ENCODE data around the gene PDIA5.

DNA sequence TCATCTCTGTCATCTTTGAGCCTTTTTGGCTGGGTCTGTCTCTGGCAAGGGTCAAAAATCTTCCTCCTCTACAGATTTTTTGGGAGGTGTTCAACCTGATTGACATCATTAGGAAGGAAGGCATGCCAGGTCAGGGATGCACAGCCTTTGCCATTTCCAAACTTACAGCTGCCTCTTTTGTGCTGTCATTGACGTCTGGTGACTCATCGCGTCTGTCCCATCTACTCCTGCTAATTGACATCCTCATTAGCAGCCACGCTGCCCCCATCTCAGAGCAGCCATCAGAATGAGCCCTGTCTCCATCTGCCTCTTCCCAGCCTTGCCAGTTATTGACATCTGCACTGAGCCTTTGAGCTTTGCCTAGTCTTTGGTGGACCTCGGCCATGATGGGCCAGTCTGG lies 53.0 kb downstream of the PDIA5 start:
- TF ChIP-seq, protein P1, sequence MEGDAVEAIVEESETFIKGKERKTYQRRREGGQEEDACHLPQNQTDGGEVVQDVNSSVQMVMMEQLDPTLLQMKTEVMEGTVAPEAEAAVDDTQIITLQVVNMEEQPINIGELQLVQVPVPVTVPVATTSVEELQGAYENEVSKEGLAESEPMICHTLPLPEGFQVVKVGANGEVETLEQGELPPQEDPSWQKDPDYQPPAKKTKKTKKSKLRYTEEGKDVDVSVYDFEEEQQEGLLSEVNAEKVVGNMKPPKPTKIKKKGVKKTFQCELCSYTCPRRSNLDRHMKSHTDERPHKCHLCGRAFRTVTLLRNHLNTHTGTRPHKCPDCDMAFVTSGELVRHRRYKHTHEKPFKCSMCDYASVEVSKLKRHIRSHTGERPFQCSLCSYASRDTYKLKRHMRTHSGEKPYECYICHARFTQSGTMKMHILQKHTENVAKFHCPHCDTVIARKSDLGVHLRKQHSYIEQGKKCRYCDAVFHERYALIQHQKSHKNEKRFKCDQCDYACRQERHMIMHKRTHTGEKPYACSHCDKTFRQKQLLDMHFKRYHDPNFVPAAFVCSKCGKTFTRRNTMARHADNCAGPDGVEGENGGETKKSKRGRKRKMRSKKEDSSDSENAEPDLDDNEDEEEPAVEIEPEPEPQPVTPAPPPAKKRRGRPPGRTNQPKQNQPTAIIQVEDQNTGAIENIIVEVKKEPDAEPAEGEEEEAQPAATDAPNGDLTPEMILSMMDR (IDR thresholded peaks at IDR 0.05) = no peak
- TF ChIP-seq TCF7L2 (IDR thresholded peaks at IDR 0.05; ENCODE audit: low read depth, low read length) (no peak), SIN3A (IDR thresholded peaks at IDR 0.05; ENCODE audit: borderline replicate concordance, insufficient read depth, low read depth, low read length) (no peak)
